Transverse colon (tissue), 4 donors: ENCODE measurements around the gene SOX8. TPM values are rescaled to one million over a fixed set of nuclear protein-coding genes. Genes with fewer than 3 reads are reported as not detected.
A peak's percentile ranks its signal among the peaks of the same experiment; 100 is the strongest.

Experiments
- DNase-seq: peaks from one replicate; pipeline ENCODE4 v3.0.0-alpha.2; 2019
- H3K27ac ChIP-seq, 4 donors: fragments of 200-600 bp; sonication (generic); 2 replicates each; pipeline ENCODE4 v1.5.1; 2016 to 2018; ENCODE audit warnings: inconsistent platforms in 4 of 4
- H3K27me3 ChIP-seq: fragments of 200-600 bp; sonication (generic); 2 replicates; pipeline ENCODE4 v1.5.1; 2017; ENCODE audit warnings: inconsistent platforms
- H3K36me3 ChIP-seq, 4 donors: fragments of 200-600 bp; sonication (generic); 2 replicates each; pipeline ENCODE4 v1.5.1; 2017 to 2019; ENCODE audit warnings: inconsistent platforms in 4 of 4
- H3K4me1 ChIP-seq, 4 donors: fragments of 200-600 bp; sonication (generic); 2 replicates each; pipeline ENCODE4 v1.5.1; 2017 to 2020; ENCODE audit warnings: inconsistent platforms in 4 of 4
- H3K4me3 ChIP-seq, 4 donors: fragments of 200-600 bp; sonication (generic); 1 replicate in 1 of 4; 2 replicates in 3 of 4; pipeline versions ENCODE4 v1.5.1 to v1.6.1; 2017 to 2019; ENCODE audit warnings: inconsistent platforms in 4 of 4
- H3K9me3 ChIP-seq, 2 donors: fragments of 200-600 bp; sonication (generic); 2 replicates each; pipeline ENCODE4 v1.5.1; 2017 to 2019; ENCODE audit warnings: inconsistent platforms in 2 of 2
- EP300 ChIP-seq: sonication (generic); formaldehyde crosslinking; IDR thresholded peaks from one replicate; pipeline ENCODE4 v1.6.1; 2017; ENCODE audit warnings: antibody characterized with exemption, low read depth
- POLR2A ChIP-seq: fragments of 450-650 bp; IDR thresholded peaks from one replicate; pipeline ENCODE4 v1.6.1; 2016; ENCODE audit warnings: antibody characterized with exemption, mild to moderate bottlenecking, moderate library complexity
- POLR2AphosphoS5 ChIP-seq, 3 donors: sonication (generic); formaldehyde crosslinking; IDR thresholded peaks; one replicate each; pipeline ENCODE4 v1.6.1; 2016; ENCODE audit warnings: antibody characterized with exemption in 3 of 3
- WGBS, 2 donors: methylation state at CpG; one replicate each; pipeline ENCODE4 v1.1.5; 2018; ENCODE audit warnings: low coverage in 1 of 2; 5-methylcytosine and 5-hydroxymethylcytosine counted together
- in situ Hi-C, 4 donors: fragments of 200-750 bp; cut with MboI; loops; one replicate each; pipeline versions ENCODE4 v1.15.0 to v1.15.1; 2017; ENCODE audit warnings: low sequenced_read_pairs in 3 of 4, low pct_ligation_motif_present in 1 of 4, low pct_unique_long_range_greater_than_20kb in 1 of 4
- intact Hi-C: fragments of 100-400 bp; cut with DNase I; formaldehyde crosslinking; loops from one replicate; pipeline ENCODE4 v1.15.1; 2023; ENCODE audit warnings: low total_unique reads
- total RNA-seq, 4 donors: library from RNA; depleted of rRNA; stranded (reverse); fragments of >200 nt; gene quantifications; one replicate each; pipeline ENCODE4 v1.1.0, GENCODE V29; 2016
- TF ChIP-seq, protein P1 (sequence below), 5 experiments: fragments of 200-600 bp in 3 of 5; fragments of 450-650 bp in 2 of 5; sonication (generic) in 3 of 5; IDR thresholded peaks; 1 replicate in 2 of 5; 2 replicates in 3 of 5; pipeline ENCODE4 v1.5.1; 2016 to 2017; ENCODE audit warnings: antibody characterized with exemption in 5 of 5, inconsistent platforms in 3 of 5, mild to moderate bottlenecking in 2 of 5, moderate library complexity in 1 of 5

Gene SOX8
- total RNA-seq, 4 donors from 2014 or later: 0.37 to 1.9 (median 0.50) TPM

DNA sequence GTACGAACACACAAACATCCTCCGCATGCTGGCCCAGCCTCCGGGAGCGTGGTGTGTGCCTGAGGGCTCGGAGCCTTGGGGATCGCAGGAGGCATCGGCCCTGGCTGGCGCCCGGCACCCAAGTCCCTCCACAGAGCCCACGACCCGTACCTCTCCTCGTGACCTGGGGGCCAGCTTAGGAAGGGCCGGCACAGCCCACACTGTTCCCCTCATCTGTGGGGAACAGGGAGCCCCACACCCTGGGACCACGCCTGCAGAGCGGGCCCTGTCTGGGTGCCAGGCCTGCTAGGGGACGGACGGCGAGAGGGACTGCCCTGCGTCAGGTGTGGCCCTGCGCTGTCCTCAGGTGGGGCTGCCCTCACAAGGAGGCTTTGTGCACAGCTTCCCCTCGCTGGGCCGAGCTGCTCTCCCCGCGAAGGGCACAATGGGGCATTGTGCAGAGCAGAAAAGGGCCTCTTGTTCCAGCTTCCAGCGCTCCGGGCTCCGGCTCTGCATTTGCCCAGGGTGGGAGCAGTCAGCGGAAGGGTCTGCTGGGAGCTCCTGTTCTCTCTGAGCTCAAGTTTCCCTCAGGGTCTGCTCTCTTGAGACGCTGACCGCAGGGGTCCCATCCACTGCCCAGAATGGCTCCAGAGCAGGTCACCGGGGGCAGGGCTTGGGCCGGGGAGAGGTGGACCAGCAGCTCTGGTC lies 9.1 kb upstream of the SOX8 start:
- 63% methylated on average over 21 of the region's 32 CpGs; no CpG with 5 or more reads in 1 of the 2 donors for WGBS, 2 donors
- DNase-seq: no peak
- H3K27ac ChIP-seq: no peak overlapping the region

DNA sequence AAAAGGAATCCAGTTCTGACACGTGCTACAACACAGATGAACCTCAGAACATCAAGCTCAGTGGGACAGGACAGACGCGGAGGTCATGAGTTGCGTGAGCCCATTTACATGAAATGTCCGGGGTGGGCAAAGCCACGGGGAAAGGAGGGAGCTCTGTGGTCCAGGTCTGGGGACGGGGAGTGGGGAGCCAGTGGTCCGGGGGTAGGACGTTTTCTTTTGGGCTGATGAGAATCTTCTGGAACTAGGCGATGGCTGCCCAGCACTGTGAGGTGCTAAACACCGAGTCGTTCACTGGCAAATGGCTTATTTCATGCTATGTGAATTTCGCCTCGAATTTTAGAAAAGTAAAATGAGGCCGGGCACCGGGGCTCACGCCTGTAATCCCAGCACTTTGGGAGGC lies 8.2 kb upstream of the SOX8 start:
- no peaks in the 10 kb centered on the region for H3K36me3 ChIP-seq
- no peak overlapping the region for H3K27ac ChIP-seq
- H3K27me3 ChIP-seq: peaks cover 13% of the 10 kb centered on the region
- TF ChIP-seq POLR2AphosphoS5 (IDR thresholded peaks at IDR 0.05) (no peak), POLR2A (no peak), EP300 (no peak)
- TF ChIP-seq, protein P1, sequence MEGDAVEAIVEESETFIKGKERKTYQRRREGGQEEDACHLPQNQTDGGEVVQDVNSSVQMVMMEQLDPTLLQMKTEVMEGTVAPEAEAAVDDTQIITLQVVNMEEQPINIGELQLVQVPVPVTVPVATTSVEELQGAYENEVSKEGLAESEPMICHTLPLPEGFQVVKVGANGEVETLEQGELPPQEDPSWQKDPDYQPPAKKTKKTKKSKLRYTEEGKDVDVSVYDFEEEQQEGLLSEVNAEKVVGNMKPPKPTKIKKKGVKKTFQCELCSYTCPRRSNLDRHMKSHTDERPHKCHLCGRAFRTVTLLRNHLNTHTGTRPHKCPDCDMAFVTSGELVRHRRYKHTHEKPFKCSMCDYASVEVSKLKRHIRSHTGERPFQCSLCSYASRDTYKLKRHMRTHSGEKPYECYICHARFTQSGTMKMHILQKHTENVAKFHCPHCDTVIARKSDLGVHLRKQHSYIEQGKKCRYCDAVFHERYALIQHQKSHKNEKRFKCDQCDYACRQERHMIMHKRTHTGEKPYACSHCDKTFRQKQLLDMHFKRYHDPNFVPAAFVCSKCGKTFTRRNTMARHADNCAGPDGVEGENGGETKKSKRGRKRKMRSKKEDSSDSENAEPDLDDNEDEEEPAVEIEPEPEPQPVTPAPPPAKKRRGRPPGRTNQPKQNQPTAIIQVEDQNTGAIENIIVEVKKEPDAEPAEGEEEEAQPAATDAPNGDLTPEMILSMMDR (IDR thresholded peaks at IDR 0.05): no peak
- in situ Hi-C loops (no loop called here), intact Hi-C loops (no loop called here)
- no peak overlapping the region for H3K4me3 ChIP-seq
- H3K4me1 ChIP-seq: peaks cover 11 to 15% (median 13%) of the 10 kb centered on the region in 4 donors
- no peaks in the 10 kb centered on the region for H3K9me3 ChIP-seq
- 79 to 88% methylated on average over 15 to 17 of the region's 17 CpGs for WGBS, 2 donors
- no peak for DNase-seq

More for the DNA sequence above, 9.1 kb upstream of the SOX8 start:
- in situ Hi-C loops: no loop called here
- intact Hi-C loops: no loop called here
- Histone ChIP-seq H3K4me3 (no peak overlapping the region), H3K4me1 (peaks cover 11 to 15% (median 13%) of the 10 kb centered on the region in 4 donors), H3K27me3 (peaks cover 13% of the 10 kb centered on the region), H3K9me3 (no peaks in the 10 kb centered on the region), H3K36me3 (no peaks in the 10 kb centered on the region)
- no peak for TF ChIP-seq POLR2A

DNA sequence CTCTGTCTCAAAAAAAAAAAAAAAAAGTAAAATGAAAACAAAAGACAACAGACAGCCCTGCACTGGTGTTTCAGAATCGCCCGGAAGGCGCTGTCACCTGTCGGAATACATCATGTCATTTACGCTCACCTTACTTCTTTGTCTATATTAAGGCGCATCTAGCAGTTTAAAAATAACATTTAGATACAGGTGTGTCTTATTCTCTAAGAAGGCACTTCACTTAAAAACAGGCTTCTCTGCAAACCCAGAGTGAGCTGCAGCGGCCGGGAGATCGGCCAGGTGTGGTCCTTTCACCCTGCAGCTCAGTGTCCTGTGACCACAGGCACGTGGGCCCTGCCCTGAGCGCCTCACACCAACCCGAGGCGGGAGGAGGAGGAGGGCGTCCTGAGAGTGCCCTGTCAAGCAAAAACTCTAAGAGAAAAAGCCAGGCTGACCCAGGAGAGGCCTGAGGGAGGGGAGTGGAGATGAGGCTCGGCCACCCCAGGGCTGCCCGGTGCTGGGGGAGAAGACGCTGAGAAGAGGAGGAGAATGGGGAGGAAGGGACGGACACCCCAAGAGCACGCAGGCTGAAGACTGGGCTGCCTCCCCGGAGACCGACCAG lies 7.5 kb upstream of the SOX8 start:
- DNase-seq: peak; percentile 35
- intact Hi-C loops: no loop called here
- Histone ChIP-seq H3K4me1 (peaks cover 10 to 15% (median 13%) of the 10 kb centered on the region in 4 donors), H3K27me3 (peaks cover 19% of the 10 kb centered on the region), H3K9me3 (no peaks in the 10 kb centered on the region), H3K4me3 (no peak overlapping the region), H3K36me3 (no peaks in the 10 kb centered on the region), H3K27ac (no peak overlapping the region)
- 77 to 85% methylated on average over 6 to 21 of the region's 21 CpGs for WGBS, 2 donors
- in situ Hi-C loops: no loop called here
- TF ChIP-seq POLR2A (no peak), EP300 (no peak), POLR2AphosphoS5 (IDR thresholded peaks at IDR 0.05) (no peak)
- TF ChIP-seq, protein P1 (IDR thresholded peaks at IDR 0.05): no peak

DNA sequence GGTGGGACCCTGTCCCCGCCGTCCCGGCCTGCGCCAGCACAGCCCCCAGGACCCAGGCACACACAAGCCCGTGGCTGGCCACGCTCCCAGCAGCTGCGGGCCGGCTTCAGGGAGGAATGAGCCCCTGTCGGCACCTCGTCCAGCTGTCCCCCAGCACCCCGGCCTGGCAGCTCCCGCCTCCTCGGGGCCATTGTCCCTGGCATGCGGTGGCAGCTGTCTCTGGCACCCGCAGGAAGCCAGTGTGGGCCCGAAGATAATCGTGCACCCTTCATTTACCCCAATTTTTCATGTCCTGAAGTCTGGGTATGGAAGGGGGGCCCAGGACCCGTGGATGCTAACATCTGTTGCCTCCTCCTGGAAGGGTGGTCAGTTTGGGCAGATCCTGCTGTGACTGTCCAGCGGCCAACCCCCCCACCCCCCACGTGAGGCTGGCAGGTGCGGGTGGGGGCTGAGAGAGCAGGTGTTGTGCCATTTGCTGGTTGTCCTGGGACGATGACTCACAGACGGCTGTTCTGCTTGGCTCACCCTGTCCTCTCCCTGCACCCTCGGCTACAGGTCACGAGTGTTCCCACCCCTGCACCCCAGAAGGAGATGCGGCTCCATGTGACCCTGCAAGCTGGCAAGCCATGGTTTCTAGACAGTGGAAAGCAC lies 6.8 kb upstream of the SOX8 start:
- no peak overlapping the region for H3K27ac ChIP-seq
- no peaks in the 10 kb centered on the region for H3K9me3 ChIP-seq
- no peak overlapping the region for H3K4me3 ChIP-seq
- peaks cover 26% of the 10 kb centered on the region for H3K27me3 ChIP-seq
- WGBS, 2 donors: 54 to 90% methylated on average over 2 to 17 of the region's 26 CpGs
- no peak for DNase-seq
- H3K4me1 ChIP-seq: peaks cover 4 to 12% (median 8%) of the 10 kb centered on the region in 4 donors
- intact Hi-C loops: no loop called here
- H3K36me3 ChIP-seq: no peaks in the 10 kb centered on the region
- TF ChIP-seq EP300 (no peak), POLR2AphosphoS5 (IDR thresholded peaks at IDR 0.05) (no peak), POLR2A (no peak)
- TF ChIP-seq, protein P1 (IDR thresholded peaks at IDR 0.05): no peak
- in situ Hi-C loops: no loop called here
